ENCODE measurements around the gene APOL6. TPM values are rescaled to one million over a fixed set of nuclear protein-coding genes. Genes with fewer than 3 reads are reported as not detected.
A peak's percentile ranks its signal among the peaks of the same experiment; 100 is the strongest.
"Not testable (repeated sequence)": the region's sequence is repeated elsewhere in the genome, so short reads cannot be mapped to it uniquely, and the experiment has no call there.

APOL6 gene
- polyA plus RNA-seq, 2 of the 4 experiments (the other 2 are of a cell fraction), result 1.3 to 2.7 TPM

- CTCF ChIA-PET, result no interaction called here
Measured at GRCh38 chr22:35664955-35665587, 16.8 kb downstream of the APOL6 start.

GRCh38 chr22:35666699-35667098 is 18.5 kb downstream of the APOL6 start:
- H3K27ac ChIP-seq; ATAC-seq; H3K4me1 ChIP-seq; H3K4me3 ChIP-seq; FAIRE-seq; H3K4me2 ChIP-seq; POLR2A ChIA-PET; DNase-seq (ENCODE audit: low read depth in 1 of 2, low spot score in 1 of 2); H3K9me3 ChIP-seq: not testable (repeated sequence)
- 74% methylated on average over 1 of the region's 1 CpG for whole genome bisulfite sequencing (ENCODE audit: missing lambda C conversion rate)
- CTCF ChIA-PET, result interaction anchor here (0.6 kb wide), 2 partner anchors 18 to 256 kb away, joined by 3 read pairs; no protein-coding TSS in a partner anchor

More at GRCh38 chr22:35664955-35665587, 16.8 kb downstream of the APOL6 start:
- POLR2A ChIA-PET, result no interaction called here
- WGBS (ENCODE audit: missing lambda C conversion rate), result 81% methylated on average over 5 of the region's 5 CpGs
- Histone ChIP-seq H3K27ac (no peak overlapping the region), H3K9me3 (peaks cover 5% of the 10 kb centered on the region; the same call in 2 of the 3 replicates), H3K4me2 (no peak overlapping the region), H3K4me3 (no peak overlapping the region), H3K4me1 (no peaks in the 10 kb centered on the region)
- no peak for ATAC-seq
- TF ChIP-seq GATA3 (IDR thresholded peaks at IDR 0.05; ENCODE audit: borderline replicate concordance), result no peak
- TF ChIP-seq HMGXB4 (CRISPR knock-in tag; IDR thresholded peaks at IDR 0.05; ENCODE audit: borderline replicate concordance), result no peak
- peak; percentile 47 for TF ChIP-seq ZFP36 (IDR thresholded peaks at IDR 0.05; ENCODE audit: borderline replicate concordance, partially characterized antibody)
- DNase-seq (ENCODE audit: low read depth in 1 of 2, low spot score in 1 of 2), result no peak
- no peak for FAIRE-seq

- H3K27ac ChIP-seq, result no peak overlapping the region
- TF ChIP-seq MAFK (IDR thresholded peaks at IDR 0.05; ENCODE audit: partially characterized antibody), result no peak
- no peak for TF ChIP-seq MYC (IDR thresholded peaks at IDR 0.05; ENCODE audit: borderline replicate concordance, low read length)
- H3K9me3 ChIP-seq, result peaks cover 9% of the 10 kb centered on the region; the same call in 1 of the 3 replicates
- H3K4me1 ChIP-seq, result no peaks in the 10 kb centered on the region
- POLR2A ChIA-PET, result no interaction called here
- DNase-seq (ENCODE audit: low read depth in 1 of 2, low spot score in 1 of 2) (no peak), ATAC-seq (no peak), FAIRE-seq (no peak)
- H3K4me3 ChIP-seq, result no peak overlapping the region
- CTCF ChIA-PET, result no interaction called here
- no peak overlapping the region for H3K4me2 ChIP-seq
Measured at GRCh38 chr22:35674335-35674734, 26.1 kb downstream of the APOL6 start.

DNA sequence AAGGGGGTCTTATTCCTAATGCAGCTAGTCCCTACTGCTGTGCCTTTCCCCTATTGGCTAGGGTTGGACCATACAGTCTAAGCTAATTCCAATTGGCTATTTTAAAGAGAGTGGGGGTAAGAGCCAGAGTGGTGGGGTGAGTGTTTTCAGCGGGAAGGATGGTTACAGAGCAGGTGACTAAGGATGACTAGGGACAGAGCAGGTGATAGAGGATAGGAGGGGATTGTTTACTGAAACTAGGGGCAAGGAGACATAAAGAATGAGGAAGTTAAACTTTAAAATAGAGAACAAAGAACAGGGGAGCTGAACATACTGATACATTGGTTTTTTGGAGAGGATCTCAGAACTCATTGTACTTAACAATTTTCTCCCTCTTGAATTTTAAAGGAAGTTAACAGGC is 27.8 kb downstream of the APOL6 start:
- 61% methylated on average over 1 of the region's 1 CpG for whole genome bisulfite sequencing (ENCODE audit: missing lambda C conversion rate)
- FAIRE-seq; H3K9me3 ChIP-seq; H3K4me1 ChIP-seq; ATAC-seq; DNase-seq (ENCODE audit: low read depth in 1 of 2, low spot score in 1 of 2); H3K27ac ChIP-seq; H3K4me2 ChIP-seq; CTCF ChIA-PET; POLR2A ChIA-PET; H3K4me3 ChIP-seq: not testable (repeated sequence)

DNA sequence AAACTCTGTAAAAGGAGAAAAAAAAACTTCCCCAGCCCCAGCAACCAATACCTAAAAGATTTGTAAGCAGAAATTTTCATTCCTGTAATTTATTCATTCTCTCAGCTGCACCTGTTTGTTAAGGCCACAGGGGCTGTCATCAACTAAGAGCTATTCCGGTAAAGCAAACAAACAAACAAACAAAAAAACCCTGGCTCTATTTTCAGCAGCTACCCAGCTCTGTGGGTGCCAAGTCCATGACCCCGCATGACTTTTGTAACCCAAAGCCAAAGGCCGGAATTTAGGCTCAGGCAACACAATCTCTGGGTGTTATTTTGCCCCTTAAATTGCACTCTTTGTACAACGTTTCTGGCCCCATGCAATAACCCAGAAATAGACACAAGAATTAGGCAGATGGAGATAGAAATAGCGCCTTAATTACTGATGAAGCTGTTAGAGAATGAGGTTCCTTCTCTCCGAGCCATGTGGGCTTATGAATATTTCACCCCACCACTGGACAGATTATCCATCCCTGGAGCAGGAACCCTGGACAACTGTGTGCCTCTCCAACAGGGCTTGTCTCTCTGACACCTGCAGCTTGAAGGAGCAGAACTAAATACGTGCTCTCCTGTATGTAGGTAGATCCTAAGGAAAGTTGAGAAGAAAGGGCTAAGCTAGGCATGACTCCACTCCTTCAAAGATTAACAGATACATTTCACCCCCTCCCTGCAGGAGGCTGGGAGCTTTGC is 29.4 kb downstream of the APOL6 start:
- FAIRE-seq (no peak), ATAC-seq (no peak), DNase-seq (ENCODE audit: low read depth in 1 of 2, low spot score in 1 of 2) (no peak)
- ChIA-PET CTCF (interaction anchor here (1.4 to 1.7 kb wide), 2 partner anchors 10 to 14 kb away, joined by 5 to 6 read pairs; no protein-coding TSS in a partner anchor), POLR2A (no interaction called here)
- Histone ChIP-seq H3K9me3 (peaks cover 9% of the 10 kb centered on the region; the same call in 1 of the 3 replicates), H3K4me2 (no peak overlapping the region), H3K4me3 (no peak overlapping the region), H3K4me1 (no peaks in the 10 kb centered on the region), H3K27ac (no peak overlapping the region)
- TF ChIP-seq, protein P1, sequence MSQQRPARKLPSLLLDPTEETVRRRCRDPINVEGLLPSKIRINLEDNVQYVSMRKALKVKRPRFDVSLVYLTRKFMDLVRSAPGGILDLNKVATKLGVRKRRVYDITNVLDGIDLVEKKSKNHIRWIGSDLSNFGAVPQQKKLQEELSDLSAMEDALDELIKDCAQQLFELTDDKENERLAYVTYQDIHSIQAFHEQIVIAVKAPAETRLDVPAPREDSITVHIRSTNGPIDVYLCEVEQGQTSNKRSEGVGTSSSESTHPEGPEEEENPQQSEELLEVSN (IDR thresholded peaks at IDR 0.05; ENCODE audit: borderline replicate concordance, low read depth), result no peak
- TF ChIP-seq MAFK (IDR thresholded peaks at IDR 0.05; ENCODE audit: partially characterized antibody) (no peak), ZC3H11A (IDR thresholded peaks at IDR 0.05) (no peak), TP53 (CRISPR knock-in tag; IDR thresholded peaks at IDR 0.05) (no peak), SREBF2 (IDR thresholded peaks at IDR 0.05) (no peak), CHD2 (IDR thresholded peaks at IDR 0.05; ENCODE audit: low read length, partially characterized antibody) (no peak), TFCP2L1 (CRISPR knock-in tag; IDR thresholded peaks at IDR 0.05) (no peak), EP300 (IDR thresholded peaks at IDR 0.05) (no peak), NFE2L2 (conservative IDR thresholded peaks at IDR 0.05; ENCODE audit: low read length) (no peak), FOXS1 (CRISPR knock-in tag; IDR thresholded peaks at IDR 0.05) (no peak), NPAS2 (CRISPR knock-in tag; IDR thresholded peaks at IDR 0.05; ENCODE audit: borderline replicate concordance) (no peak), RAD21 (conservative IDR thresholded peaks at IDR 0.05 in 1 of 2, IDR thresholded peaks at IDR 0.05 in 1 of 2) (no peak)
- 68% methylated on average over 7 of the region's 7 CpGs for WGBS (ENCODE audit: missing lambda C conversion rate)
